ENCODE measurements around the gene MAST4.

DNA sequence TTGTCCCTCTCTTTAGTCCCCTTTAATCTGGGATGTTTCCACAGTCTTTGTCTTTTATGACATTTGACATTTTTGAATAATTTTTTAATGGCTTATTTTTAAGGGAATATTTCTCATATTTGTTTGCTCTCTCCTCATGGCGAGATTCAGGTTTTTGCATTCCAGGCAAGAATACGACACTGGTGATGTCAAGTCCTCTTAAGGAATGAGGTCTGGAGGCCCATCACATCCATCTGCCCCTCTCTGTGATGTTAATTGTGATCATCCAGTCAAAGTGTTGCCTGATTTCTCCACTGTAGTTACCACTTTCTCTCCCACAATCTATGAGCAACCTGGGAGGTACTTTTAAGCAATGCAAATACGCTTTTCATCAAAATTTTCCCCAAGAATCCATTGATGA, 193.2 kb downstream of the MAST4 start:
- TF ChIP-seq TAF1 (IDR thresholded peaks at IDR 0.05; ENCODE audit: borderline replicate concordance, low read depth, low read length) (no peak), POLR2AphosphoS5 (IDR thresholded peaks at IDR 0.05; ENCODE audit: low read depth, low read length) (no peak), POLR2A (IDR thresholded peaks at IDR 0.05; ENCODE audit: low read depth, low read length) (no peak)

Measured in GM12892 (cell line).